HG03103 (cell line): ENCODE data around the gene ATP1A4.
A peak's percentile ranks its signal among the peaks of the same experiment; 100 is the strongest.

Experiments used
- ATAC-seq: cut with Tn5 transposase; IDR thresholded peaks from one replicate; pipeline ENCODE4 v1.9.1; 2021; ENCODE audit warnings: low read depth; ENCODE audit not compliant: unreplicated experiment

The ATP1A4 gene

GRCh38 chr1:160197231-160197630, 45.8 kb downstream of the ATP1A4 start:
- no peak for ATAC-seq

- no peak for ATAC-seq
Measured at GRCh38 chr1:160200786-160201185, 49.4 kb downstream of the ATP1A4 start.

GRCh38 chr1:160204526-160205241, 53.3 kb downstream of the ATP1A4 start:
- ATAC-seq, result no peak

GRCh38 chr1:160205242-160206035, 54.0 kb downstream of the ATP1A4 start, which contains the start of gene PEA15:
PEA15 (plus strand) TSS chr1:160205384; CDS start chr1:160211545, 6,161 bp downstream.
- ATAC-seq, result peak; percentile 37

- ATAC-seq, result peak; percentile 43
Measured at GRCh38 chr1:160206036-160206389, 54.6 kb downstream of the ATP1A4 start.

GRCh38 chr1:160206421-160207117, 55.2 kb downstream of the ATP1A4 start:
- ATAC-seq, result no peak

GRCh38 chr1:160207118-160207650, 55.8 kb downstream of the ATP1A4 start:
- ATAC-seq, result no peak

- no peak for ATAC-seq
Measured at GRCh38 chr1:160207771-160208556, 56.6 kb downstream of the ATP1A4 start.

GRCh38 chr1:160208557-160209320, 57.3 kb downstream of the ATP1A4 start:
- ATAC-seq, result no peak

- ATAC-seq, result no peak
Measured at GRCh38 chr1:160209321-160210046, 58.1 kb downstream of the ATP1A4 start.

- no peak for ATAC-seq
Measured at GRCh38 chr1:160210561-160210960, 59.2 kb downstream of the ATP1A4 start.

- ATAC-seq, result no peak
Measured at GRCh38 chr1:160211046-160211790, 59.8 kb downstream of the ATP1A4 start.

- no peak for ATAC-seq
Measured at GRCh38 chr1:160214481-160215140, 63.2 kb downstream of the ATP1A4 start.

- ATAC-seq, result no peak
Measured at GRCh38 chr1:160216301-160216700, 64.9 kb downstream of the ATP1A4 start.

GRCh38 chr1:160217481-160218051, 66.2 kb downstream of the ATP1A4 start:
- no peak for ATAC-seq

GRCh38 chr1:160219062-160219929, 67.9 kb downstream of the ATP1A4 start:
- no peak for ATAC-seq
